Mesenchymal stem cell (in vitro differentiated cells and primary cell): Measurements from ENCODE around the gene DST.

Experiments used
- DNase-seq: peaks from one replicate; pipeline ENCODE4 v3.0.0-alpha.2; 2013
- H2AFZ ChIP-seq: one replicate; pipeline ENCODE4 v1.6.1; 2013; ENCODE audit warnings: low read depth, mild to moderate bottlenecking, control low read depth, inconsistent platforms, low read length, moderate library complexity
- H2AK5ac ChIP-seq: 2 replicates; pipeline ENCODE4 v1.6.1; 2013; ENCODE audit warnings: low read length, moderate library complexity, mild to moderate bottlenecking, inconsistent platforms; ENCODE audit not compliant: severe bottlenecking
- H2BK120ac ChIP-seq: one replicate; pipeline ENCODE4 v1.6.1; 2013; ENCODE audit warnings: low read depth, mild to moderate bottlenecking, inconsistent platforms, low read length, moderate library complexity
- H2BK12ac ChIP-seq, 2 experiments: one replicate each; pipeline ENCODE4 v1.6.1; 2013; ENCODE audit warnings: inconsistent platforms in 2 of 2, low read length in 2 of 2, mild to moderate bottlenecking in 2 of 2, moderate library complexity in 2 of 2, control low read depth in 1 of 2
- H2BK15ac ChIP-seq: one replicate; pipeline ENCODE4 v1.6.1; 2013; ENCODE audit warnings: mild to moderate bottlenecking, low read depth, inconsistent platforms; ENCODE audit not compliant: poor library complexity, severe bottlenecking
- H2BK5ac ChIP-seq: 2 replicates; pipeline ENCODE4 v1.6.1; 2013; ENCODE audit warnings: low read depth, mild to moderate bottlenecking, low read length, control low read depth, inconsistent platforms; ENCODE audit not compliant: poor library complexity, severe bottlenecking
- H3K14ac ChIP-seq, 2 experiments: one replicate each; pipeline ENCODE4 v1.6.1; 2013; ENCODE audit warnings: inconsistent platforms in 2 of 2, low read length in 2 of 2, control low read depth in 1 of 2, mild to moderate bottlenecking in 1 of 2, moderate library complexity in 1 of 2
- H3K18ac ChIP-seq, 2 experiments: one replicate each; pipeline ENCODE4 v1.6.1; 2013; ENCODE audit warnings: inconsistent platforms in 2 of 2, low read length in 2 of 2, control low read depth in 1 of 2, low read depth in 1 of 2, mild to moderate bottlenecking in 1 of 2
- H3K23ac ChIP-seq, 2 experiments: one replicate each; pipeline ENCODE4 v1.6.1; 2013; ENCODE audit warnings: inconsistent platforms in 2 of 2, low read length in 2 of 2, mild to moderate bottlenecking in 2 of 2, moderate library complexity in 2 of 2, control low read depth in 1 of 2
- H3K27ac ChIP-seq: 2 replicates; pipeline ENCODE4 v1.5.1; 2013; ENCODE audit warnings: mild to moderate bottlenecking, moderate library complexity, low read length, control low read depth, inconsistent platforms; ENCODE audit not compliant: poor library complexity, severe bottlenecking
- H3K27me3 ChIP-seq, 2 experiments: 2 replicates each; pipeline versions ENCODE4 v1.6.1 to v1.7.0; 2013; ENCODE audit warnings: low read length in 2 of 2, mild to moderate bottlenecking in 2 of 2, moderate library complexity in 2 of 2, control low read depth in 1 of 2, inconsistent platforms in 1 of 2; ENCODE audit not compliant: control insufficient read depth in 1 of 2, insufficient read depth in 1 of 2
- H3K36me3 ChIP-seq, 2 experiments: 2 replicates each; pipeline versions ENCODE4 v1.6.1 to v1.7.0; 2013; ENCODE audit warnings: low read length in 2 of 2, control low read depth in 1 of 2, inconsistent platforms in 1 of 2, low read depth in 1 of 2, mild to moderate bottlenecking in 1 of 2; ENCODE audit not compliant: insufficient read depth in 2 of 2, control insufficient read depth in 1 of 2
- H3K4ac ChIP-seq, 2 experiments: one replicate each; pipeline ENCODE4 v1.6.1; 2013; ENCODE audit warnings: inconsistent platforms in 2 of 2, low read length in 2 of 2, mild to moderate bottlenecking in 2 of 2, moderate library complexity in 2 of 2, control low read depth in 1 of 2, low read depth in 1 of 2
- H3K4me1 ChIP-seq: 2 replicates; pipeline ENCODE4 v1.6.1; 2013; ENCODE audit warnings: low read depth, low read length, control low read depth; ENCODE audit not compliant: control insufficient read depth, insufficient read depth
- H3K4me2 ChIP-seq: 2 replicates; pipeline ENCODE4 v1.6.1; 2013; ENCODE audit warnings: low read length, mild to moderate bottlenecking, inconsistent platforms; ENCODE audit not compliant: poor library complexity, severe bottlenecking
- H3K4me3 ChIP-seq, 2 experiments: 2 replicates each; pipeline versions ENCODE4 v1.5.1 to v1.7.0; 2013; ENCODE audit warnings: low read length in 2 of 2, mild to moderate bottlenecking in 2 of 2, control low read depth in 1 of 2, low read depth in 1 of 2; ENCODE audit not compliant: insufficient read depth in 1 of 2
- H3K79me1 ChIP-seq: replicated peaks from 2 replicates; pipeline ENCODE4 v1.6.1; 2013; ENCODE audit warnings: mild to moderate bottlenecking, control low read depth, low read length, inconsistent platforms; ENCODE audit not compliant: poor library complexity, severe bottlenecking
- H3K9ac ChIP-seq: 2 replicates; pipeline ENCODE4 v1.7.0; 2013; ENCODE audit warnings: mild to moderate bottlenecking, low read length, moderate library complexity
- H3K9me3 ChIP-seq: 2 replicates; pipeline ENCODE4 v1.7.0; 2013; ENCODE audit warnings: mild to moderate bottlenecking, low read length; ENCODE audit not compliant: control insufficient read depth
- H4K8ac ChIP-seq: one replicate; pipeline ENCODE4 v1.6.1; 2013; ENCODE audit warnings: inconsistent platforms, mild to moderate bottlenecking, low read length, moderate library complexity
- H4K91ac ChIP-seq: one replicate; pipeline ENCODE4 v1.6.1; 2013; ENCODE audit warnings: mild to moderate bottlenecking, low read length, inconsistent platforms
- WGBS: methylation state at CpG from one replicate; pipeline ENCODE4 v1.1.7; 2013; ENCODE audit warnings: mixed read lengths; 5-methylcytosine and 5-hydroxymethylcytosine counted together

The DST gene

GRCh38 chr6:56624046-56624727 lies 18.5 kb downstream of the DST start:
- no peak overlapping the region for H2BK15ac ChIP-seq
- WGBS = 63% methylated on average over 2 of the region's 5 CpGs

DNA sequence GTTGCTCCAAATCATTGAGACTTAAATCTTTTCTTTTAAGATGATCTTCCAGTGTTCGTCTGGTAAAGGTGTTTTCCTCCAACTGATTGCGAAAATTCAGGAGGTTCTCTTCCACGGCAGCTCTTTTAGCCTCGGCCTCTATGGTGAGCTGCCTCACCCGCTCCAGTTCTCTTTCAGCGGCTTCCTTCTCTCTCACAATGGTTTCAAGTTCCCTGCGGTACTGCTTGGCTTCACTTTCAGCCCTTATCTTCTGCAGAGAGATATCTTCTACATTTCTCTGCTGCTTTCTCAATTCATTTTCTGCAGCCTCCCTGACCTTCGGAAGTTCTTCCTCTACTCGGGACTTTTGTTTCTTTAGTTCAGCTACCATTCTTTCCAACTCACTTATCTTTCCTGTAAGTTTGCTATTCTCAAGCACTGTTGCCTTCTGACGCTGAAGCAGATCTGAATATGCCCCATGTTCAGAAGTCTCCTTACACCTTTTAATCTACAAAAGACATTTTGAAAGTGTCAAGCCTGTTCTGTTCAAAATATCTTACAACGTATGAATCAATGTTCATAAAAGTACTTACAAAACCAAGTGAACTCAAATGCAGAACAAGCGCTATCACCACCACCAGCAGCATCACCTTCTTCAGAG lies 22.3 kb downstream of the DST start:
- Histone ChIP-seq H3K14ac (no peak overlapping the region), H2AK5ac (no peak overlapping the region), H3K4me3 (no peak overlapping the region), H3K4me1 (no peaks in the 10 kb centered on the region), H3K79me1 (peaks cover 17% of the 10 kb centered on the region), H4K8ac (no peak overlapping the region), H3K9ac (no peak overlapping the region), H4K91ac (no peak overlapping the region), H3K4ac (no peak overlapping the region), H3K23ac (no peak overlapping the region), H2BK5ac (no peak overlapping the region), H3K4me2 (no peak overlapping the region), H3K9me3 (no peaks in the 10 kb centered on the region), H2AFZ (no peak overlapping the region), H3K27ac (no peak overlapping the region), H2BK120ac (no peak overlapping the region), H2BK12ac (no peak overlapping the region), H3K18ac (no peak overlapping the region), H3K36me3 (peaks cover 15 to 99% of the 10 kb centered on the region in 2 experiments), H3K27me3 (no peaks in the 10 kb centered on the region), H2BK15ac (no peak overlapping the region)
- WGBS = 98% methylated on average over 12 of the region's 12 CpGs
- no peak for DNase-seq

More at GRCh38 chr6:56624046-56624727, 18.5 kb downstream of the DST start:
- Histone ChIP-seq H3K27ac (peak overlapping the region; percentile 45), H3K9ac (no peak overlapping the region), H3K4me3 (no peak overlapping the region), H3K4ac (no peak overlapping the region), H3K36me3 (peaks cover 8 to 99% of the 10 kb centered on the region in 2 experiments), H4K91ac (no peak overlapping the region), H3K79me1 (peaks cover 10% of the 10 kb centered on the region), H3K4me1 (no peaks in the 10 kb centered on the region), H3K4me2 (no peak overlapping the region), H3K14ac (no peak overlapping the region), H2BK5ac (no peak overlapping the region), H3K9me3 (no peaks in the 10 kb centered on the region), H2AK5ac (no peak overlapping the region), H2BK12ac (no peak overlapping the region), H3K18ac (no peak overlapping the region), H4K8ac (no peak overlapping the region), H3K27me3 (no peaks in the 10 kb centered on the region), H3K23ac (no peak overlapping the region), H2BK120ac (no peak overlapping the region), H2AFZ (no peak overlapping the region)
- DNase-seq = no peak

- Histone ChIP-seq H2BK120ac (no peak overlapping the region), H3K79me1 (peaks cover 19% of the 10 kb centered on the region), H4K91ac (no peak overlapping the region), H2BK12ac (no peak overlapping the region), H3K4ac (no peak overlapping the region), H3K27ac (no peak overlapping the region), H3K4me1 (no peaks in the 10 kb centered on the region), H3K27me3 (no peaks in the 10 kb centered on the region), H2AFZ (no peak overlapping the region), H3K36me3 (peaks cover 15 to 99% of the 10 kb centered on the region in 2 experiments), H3K9me3 (no peaks in the 10 kb centered on the region), H2BK15ac (no peak overlapping the region), H2BK5ac (no peak overlapping the region), H3K18ac (no peak overlapping the region), H2AK5ac (no peak overlapping the region), H3K9ac (no peak overlapping the region), H3K14ac (no peak overlapping the region), H4K8ac (no peak overlapping the region), H3K4me3 (no peak overlapping the region), H3K4me2 (no peak overlapping the region), H3K23ac (no peak overlapping the region)
- no peak for DNase-seq
- 85% methylated on average over 3 of the region's 3 CpGs for WGBS
Measured at GRCh38 chr6:56618050-56618449, 24.6 kb downstream of the DST start.

- Histone ChIP-seq H4K8ac (no peak overlapping the region), H2BK5ac (no peak overlapping the region), H3K18ac (no peak overlapping the region), H3K4ac (no peak overlapping the region), H3K4me3 (no peak overlapping the region), H3K27me3 (no peaks in the 10 kb centered on the region), H2BK15ac (no peak overlapping the region), H2AFZ (no peak overlapping the region), H3K14ac (no peak overlapping the region), H4K91ac (no peak overlapping the region), H3K27ac (no peak overlapping the region), H2BK12ac (no peak overlapping the region), H3K4me2 (no peak overlapping the region), H3K23ac (no peak overlapping the region), H3K9ac (no peak overlapping the region), H3K36me3 (peaks cover 15 to 99% of the 10 kb centered on the region in 2 experiments), H2AK5ac (no peak overlapping the region), H3K9me3 (no peaks in the 10 kb centered on the region), H3K4me1 (no peaks in the 10 kb centered on the region), H2BK120ac (no peak overlapping the region), H3K79me1 (peaks cover 18% of the 10 kb centered on the region)
- no peak for DNase-seq
- WGBS = 97% methylated on average over 5 of the region's 5 CpGs
Measured at GRCh38 chr6:56616967-56617366, 25.7 kb downstream of the DST start.
